B cell (primary cell): ENCODE data around the gene PNRC2.

Experiments used
- EZH2 ChIP-seq: IDR thresholded peaks from 2 replicates; pipeline ENCODE4 v1.6.1; 2012; ENCODE audit warnings: borderline replicate concordance, low read depth, mild to moderate bottlenecking, moderate library complexity, low read length; ENCODE audit not compliant: insufficient read depth, poor library complexity, severe bottlenecking
- TF ChIP-seq, protein P1 (sequence below): fragments of 200-600 bp; IDR thresholded peaks from one replicate; pipeline ENCODE4 v1.8.0; 2022; ENCODE audit warnings: antibody characterized with exemption, mild to moderate bottlenecking

- TF ChIP-seq, protein P1, sequence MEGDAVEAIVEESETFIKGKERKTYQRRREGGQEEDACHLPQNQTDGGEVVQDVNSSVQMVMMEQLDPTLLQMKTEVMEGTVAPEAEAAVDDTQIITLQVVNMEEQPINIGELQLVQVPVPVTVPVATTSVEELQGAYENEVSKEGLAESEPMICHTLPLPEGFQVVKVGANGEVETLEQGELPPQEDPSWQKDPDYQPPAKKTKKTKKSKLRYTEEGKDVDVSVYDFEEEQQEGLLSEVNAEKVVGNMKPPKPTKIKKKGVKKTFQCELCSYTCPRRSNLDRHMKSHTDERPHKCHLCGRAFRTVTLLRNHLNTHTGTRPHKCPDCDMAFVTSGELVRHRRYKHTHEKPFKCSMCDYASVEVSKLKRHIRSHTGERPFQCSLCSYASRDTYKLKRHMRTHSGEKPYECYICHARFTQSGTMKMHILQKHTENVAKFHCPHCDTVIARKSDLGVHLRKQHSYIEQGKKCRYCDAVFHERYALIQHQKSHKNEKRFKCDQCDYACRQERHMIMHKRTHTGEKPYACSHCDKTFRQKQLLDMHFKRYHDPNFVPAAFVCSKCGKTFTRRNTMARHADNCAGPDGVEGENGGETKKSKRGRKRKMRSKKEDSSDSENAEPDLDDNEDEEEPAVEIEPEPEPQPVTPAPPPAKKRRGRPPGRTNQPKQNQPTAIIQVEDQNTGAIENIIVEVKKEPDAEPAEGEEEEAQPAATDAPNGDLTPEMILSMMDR, result no peak
- TF ChIP-seq EZH2, result no peak
Measured at GRCh38 chr1:24002695-24003094, 43.1 kb downstream of the PNRC2 start.
